H9 (cell line): Measurements from ENCODE around the gene SLC30A3. TPM values are rescaled to one million over a fixed set of nuclear protein-coding genes. Genes with fewer than 3 reads are reported as not detected.

Experiments
- DNase-seq: peaks from one replicate; pipeline ENCODE4 v3.0.0-alpha.2; 2017
- H2AFZ ChIP-seq: one replicate; pipeline ENCODE4 v1.6.1; 2013; ENCODE audit warnings: mild to moderate bottlenecking, low read length, control low read depth, moderate library complexity
- H2AK5ac ChIP-seq: 2 replicates; pipeline ENCODE4 v1.6.1; 2013; ENCODE audit warnings: low read length, control low read depth, mixed read lengths; ENCODE audit not compliant: insufficient read length
- H2BK120ac ChIP-seq: one replicate; pipeline ENCODE4 v1.6.1; 2013; ENCODE audit warnings: low read depth, mild to moderate bottlenecking, low read length, control low read depth, inconsistent platforms; ENCODE audit not compliant: poor library complexity, severe bottlenecking
- H2BK12ac ChIP-seq: 2 replicates; pipeline ENCODE4 v1.6.1; 2013; ENCODE audit warnings: low read length, control low read depth, mixed read lengths, low read depth; ENCODE audit not compliant: insufficient read length
- H2BK15ac ChIP-seq: 2 replicates; pipeline ENCODE4 v1.6.1; 2013; ENCODE audit warnings: low read depth, low read length, control low read depth
- H2BK20ac ChIP-seq: one replicate; pipeline ENCODE4 v1.6.1; 2013; ENCODE audit warnings: low read depth, mild to moderate bottlenecking, low read length, control low read depth, inconsistent platforms; ENCODE audit not compliant: poor library complexity, severe bottlenecking
- H2BK5ac ChIP-seq: 2 replicates; pipeline ENCODE4 v1.6.1; 2013; ENCODE audit warnings: low read length, control low read depth, mixed read lengths; ENCODE audit not compliant: insufficient read length
- H3K14ac ChIP-seq: 2 replicates; pipeline ENCODE4 v1.6.1; 2013; ENCODE audit warnings: low read length, control low read depth; ENCODE audit not compliant: insufficient read depth
- H3K18ac ChIP-seq: 2 replicates; pipeline ENCODE4 v1.6.1; 2013; ENCODE audit warnings: low read depth, mild to moderate bottlenecking, mixed read lengths, low read length, control low read depth; ENCODE audit not compliant: insufficient read length
- H3K23ac ChIP-seq: 2 replicates; pipeline ENCODE4 v1.6.1; 2013; ENCODE audit warnings: low read length, control low read depth, mixed read lengths, low read depth; ENCODE audit not compliant: insufficient read length
- H3K23me2 ChIP-seq: 2 replicates; pipeline ENCODE4 v1.6.1; 2013; ENCODE audit warnings: low read depth, mild to moderate bottlenecking, mixed read lengths, low read length, control low read depth; ENCODE audit not compliant: insufficient read length, poor library complexity, severe bottlenecking
- H3K27ac ChIP-seq: 2 replicates; pipeline ENCODE4 v1.5.1; 2013; ENCODE audit warnings: low read length, control low read depth, mixed read lengths, low read depth; ENCODE audit not compliant: insufficient read length
- H3K27me3 ChIP-seq: 2 replicates; pipeline ENCODE4 v1.6.1; 2013; ENCODE audit warnings: low read length, control low read depth, inconsistent platforms; ENCODE audit not compliant: insufficient read depth
- H3K4ac ChIP-seq: 2 replicates; pipeline ENCODE4 v1.6.1; 2013; ENCODE audit warnings: low read depth, mild to moderate bottlenecking, control low read depth, inconsistent platforms, low read length, moderate library complexity
- H3K4me1 ChIP-seq: 2 replicates; pipeline ENCODE4 v1.6.1; 2013; ENCODE audit warnings: low read length, control low read depth, inconsistent platforms; ENCODE audit not compliant: insufficient read depth
- H3K4me2 ChIP-seq: 2 replicates; pipeline ENCODE4 v1.6.1; 2013; ENCODE audit warnings: low read length, control low read depth, mixed read lengths; ENCODE audit not compliant: insufficient read length, insufficient read depth
- H3K56ac ChIP-seq: 2 replicates; pipeline ENCODE4 v1.6.1; 2013; ENCODE audit warnings: low read depth, mild to moderate bottlenecking, mixed read lengths, low read length, control low read depth; ENCODE audit not compliant: insufficient read length
- H3K79me1 ChIP-seq: 2 replicates; pipeline ENCODE4 v1.6.1; 2013; ENCODE audit warnings: low read depth, mild to moderate bottlenecking, moderate library complexity, low read length, control low read depth, inconsistent platforms; ENCODE audit not compliant: insufficient read depth, poor library complexity, severe bottlenecking
- H3K79me2 ChIP-seq: 2 replicates; pipeline ENCODE4 v1.6.1; 2013; ENCODE audit warnings: low read length, control low read depth, inconsistent platforms; ENCODE audit not compliant: insufficient read depth
- H3K9ac ChIP-seq: 2 replicates; pipeline ENCODE4 v1.6.1; 2013; ENCODE audit warnings: low read length, control low read depth, mixed read lengths; ENCODE audit not compliant: insufficient read length; ENCODE audit errors: extremely low read depth
- H3K9me3 ChIP-seq: one replicate; pipeline ENCODE4 v1.6.1; 2013; ENCODE audit warnings: low read depth, low read length, inconsistent platforms; ENCODE audit not compliant: control insufficient read depth
- H3T11ph ChIP-seq: one replicate; pipeline ENCODE4 v1.6.1; 2013; ENCODE audit warnings: mild to moderate bottlenecking, low read length, control low read depth, inconsistent platforms
- H4K20me1 ChIP-seq: one replicate; pipeline ENCODE4 v1.6.1; 2013; ENCODE audit not compliant: control insufficient read depth, insufficient read length, insufficient read depth
- H4K5ac ChIP-seq: 2 replicates; pipeline ENCODE4 v1.6.1; 2013; ENCODE audit warnings: low read depth, mild to moderate bottlenecking, mixed read lengths, low read length, control low read depth; ENCODE audit not compliant: insufficient read length
- H4K8ac ChIP-seq: replicated peaks from 2 replicates; pipeline ENCODE4 v1.6.1; 2013; ENCODE audit warnings: low read length, control low read depth, mixed read lengths, low read depth; ENCODE audit not compliant: insufficient read length
- H4K91ac ChIP-seq: 2 replicates; pipeline ENCODE4 v1.6.1; 2013; ENCODE audit warnings: low read depth, mild to moderate bottlenecking, moderate library complexity, mixed read lengths, low read length, control low read depth; ENCODE audit not compliant: insufficient read length
- H3K27ac Mint-ChIP-seq, 3 experiments: 2 replicates in 2 of 3; 3 replicates in 1 of 3; pipeline ENCODE4 v1.8.0; 2020 to 2021; ENCODE audit warnings: mixed read lengths in 3 of 3, mild to moderate bottlenecking in 1 of 3, moderate library complexity in 1 of 3
- H3K27me3 Mint-ChIP-seq: 2 replicates; pipeline ENCODE4 v1.8.0; 2021; ENCODE audit warnings: low read depth, mild to moderate bottlenecking, moderate library complexity, mixed read lengths
- H3K36me3 Mint-ChIP-seq, 3 experiments: 2 replicates in 2 of 3; 3 replicates in 1 of 3; pipeline ENCODE4 v1.8.0; 2020 to 2021; ENCODE audit warnings: low read depth in 3 of 3, mixed read lengths in 3 of 3; ENCODE audit not compliant: insufficient read depth in 1 of 3
- H3K4me1 Mint-ChIP-seq, 2 experiments: 2 replicates each; pipeline ENCODE4 v1.8.0; 2020; ENCODE audit warnings: mixed read lengths in 2 of 2
- H3K4me3 Mint-ChIP-seq, 2 experiments: 2 replicates in 1 of 2; 3 replicates in 1 of 2; pipeline ENCODE4 v1.8.0; 2020 to 2021; ENCODE audit warnings: mild to moderate bottlenecking in 2 of 2, mixed read lengths in 2 of 2, moderate library complexity in 1 of 2
- H3K9me3 Mint-ChIP-seq, 2 experiments: 2 replicates in 1 of 2; 3 replicates in 1 of 2; pipeline ENCODE4 v1.8.0; 2020; ENCODE audit warnings: mild to moderate bottlenecking in 2 of 2, mixed read lengths in 2 of 2, moderate library complexity in 1 of 2
- CTCF ChIP-seq: fragments of 200-600 bp; sonication (generic); conservative IDR thresholded peaks from 3 replicates; pipeline ENCODE4 v1.8.0; 2021; ENCODE audit warnings: antibody characterized with exemption, mild to moderate bottlenecking
- WGBS: extraction: QIAGEN DNeasy Blood & Tissue Kit; methylation state at CpG from one replicate; pipeline ENCODE4 v1.1.7; 2013; ENCODE audit warnings: missing lambda C conversion rate, low lambda C conversion rate, mixed read lengths; ENCODE audit not compliant: insufficient read length; ENCODE audit errors: extremely low coverage; 5-methylcytosine and 5-hydroxymethylcytosine counted together
- total RNA-seq: library from RNA; stranded (reverse); gene quantifications from 2 replicates; pipeline ENCODE4 v1.2.1, GENCODE V29; 2021

Gene SLC30A3
- total RNA-seq, 1 experiment from 2014 or later = 2.5 TPM

- Histone ChIP-seq H4K5ac (no peak overlapping the region), H3K79me2 (peaks cover 10% of the 10 kb centered on the region; the same call in 1 of the 2 replicates), H3K9ac (no peak overlapping the region), H3K18ac (no peak overlapping the region), H3K27ac (no peak overlapping the region), H3K4me1 (peaks cover 4% of the 10 kb centered on the region; the same call in 1 of the 2 replicates), H3K56ac (no peak overlapping the region), H2BK120ac (no peak overlapping the region), H2BK15ac (no peak overlapping the region), H2BK12ac (no peak overlapping the region), H2AFZ (no peak overlapping the region), H3K23me2 (peaks cover 19% of the 10 kb centered on the region), H3K9me3 (no peaks in the 10 kb centered on the region), H3T11ph (no peak overlapping the region), H3K27me3 (no peaks in the 10 kb centered on the region), H2AK5ac (no peak overlapping the region), H3K79me1 (no peaks in the 10 kb centered on the region), H2BK5ac (no peak overlapping the region), H4K91ac (no peak overlapping the region), H3K4ac (no peak overlapping the region), H4K20me1 (no peaks in the 10 kb centered on the region), H4K8ac (no peak overlapping the region), H2BK20ac (no peak overlapping the region), H3K23ac (no peak overlapping the region), H3K4me2 (no peak overlapping the region), H3K14ac (no peak overlapping the region)
- TF ChIP-seq CTCF = no peak
- H3K27ac Mint-ChIP-seq = no peak overlapping the region; a peak in 1 of 7 replicates
- H3K36me3 Mint-ChIP-seq = peaks cover 26 to 47% (median 46%) of the 10 kb centered on the region in 3 experiments
- H3K4me1 Mint-ChIP-seq = peaks cover 31 to 38% of the 10 kb centered on the region in 2 experiments
- no CpG with 5 or more reads among the region's 3 CpGs for WGBS
- H3K4me3 Mint-ChIP-seq = no peak overlapping the region
- no peaks in the 10 kb centered on the region for H3K27me3 Mint-ChIP-seq
- peaks cover 0 to 1% of the 10 kb centered on the region in 2 experiments; a peak in 1 of 5 replicates for H3K9me3 Mint-ChIP-seq
- DNase-seq = no peak
Measured at GRCh38 chr2:27214941-27215340, 47.9 kb downstream of the SLC30A3 start.
